Uterus (tissue), 2 donors: Measurements from ENCODE around the gene MYO1D.

Experiments used
- CTCF ChIP-seq, 4 experiments: fragments of 200-600 bp in 2 of 4; fragments of 450-650 bp in 2 of 4; sonication (generic) in 2 of 4; IDR thresholded peaks; one replicate each; pipeline ENCODE4 v1.5.1; 2016 to 2019; ENCODE audit warnings: antibody characterized with exemption in 4 of 4, mild to moderate bottlenecking in 2 of 4, moderate library complexity in 1 of 4
- POLR2A ChIP-seq, 2 donors: fragments of 450-650 bp; IDR thresholded peaks; one replicate each; pipeline ENCODE4 v1.6.1; 2016; ENCODE audit warnings: antibody characterized with exemption in 2 of 2, mild to moderate bottlenecking in 1 of 2, moderate library complexity in 1 of 2

GRCh38 chr17:32615326-32615725 lies 261.6 kb downstream of the MYO1D start:
- no peak for TF ChIP-seq POLR2A (IDR thresholded peaks at IDR 0.05)
- TF ChIP-seq CTCF (IDR thresholded peaks at IDR 0.05), result no peak
